ENCODE data around the gene OSBPL9.

OSBPL9 gene

DNA sequence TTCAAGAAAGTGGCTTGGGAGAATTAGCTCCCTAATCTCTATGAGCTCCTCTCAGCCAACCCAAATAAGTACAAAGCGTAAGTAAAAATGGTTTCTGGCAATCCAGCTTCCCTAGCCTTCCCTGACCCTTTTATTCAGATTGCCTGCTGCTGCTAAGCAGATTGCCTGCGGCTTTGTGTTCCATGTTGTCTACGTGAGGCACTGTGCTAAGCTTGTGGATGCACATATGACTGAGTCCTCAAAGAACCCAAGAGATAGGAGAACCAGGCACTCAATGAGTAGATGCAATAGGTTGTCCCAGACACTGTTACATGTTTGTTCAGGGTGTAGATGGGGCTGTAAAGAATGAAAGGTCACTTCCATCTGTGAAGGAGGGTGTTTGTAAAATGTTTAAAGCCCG, 6.3 kb upstream of the OSBPL9 start:
- DNase-seq, result no peak

DNA sequence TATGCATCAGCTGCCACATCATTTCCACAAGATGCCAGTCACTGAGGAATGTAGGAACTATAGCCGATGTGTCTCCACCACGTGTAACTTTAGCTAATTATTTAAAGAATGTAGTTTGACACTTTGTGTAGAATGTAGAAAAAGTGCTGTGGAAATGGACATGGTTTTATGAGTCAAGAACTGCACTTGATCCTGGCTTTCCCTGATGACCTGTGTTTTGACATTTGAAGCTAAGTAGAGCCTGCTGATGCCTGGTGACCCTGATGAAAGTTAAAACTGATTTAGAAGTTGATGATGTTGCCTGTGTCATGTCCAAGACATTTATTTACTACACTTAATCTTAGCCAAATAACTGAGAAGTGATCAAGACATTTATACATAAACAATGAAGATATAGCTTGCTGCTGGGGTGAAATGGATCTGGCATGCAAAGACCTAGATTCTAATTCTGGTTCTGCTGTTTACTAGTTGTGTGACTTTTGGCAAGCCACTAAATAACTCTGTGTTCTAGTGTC, 4.4 kb upstream of the OSBPL9 start:
- DNase-seq, result no peak

DNA sequence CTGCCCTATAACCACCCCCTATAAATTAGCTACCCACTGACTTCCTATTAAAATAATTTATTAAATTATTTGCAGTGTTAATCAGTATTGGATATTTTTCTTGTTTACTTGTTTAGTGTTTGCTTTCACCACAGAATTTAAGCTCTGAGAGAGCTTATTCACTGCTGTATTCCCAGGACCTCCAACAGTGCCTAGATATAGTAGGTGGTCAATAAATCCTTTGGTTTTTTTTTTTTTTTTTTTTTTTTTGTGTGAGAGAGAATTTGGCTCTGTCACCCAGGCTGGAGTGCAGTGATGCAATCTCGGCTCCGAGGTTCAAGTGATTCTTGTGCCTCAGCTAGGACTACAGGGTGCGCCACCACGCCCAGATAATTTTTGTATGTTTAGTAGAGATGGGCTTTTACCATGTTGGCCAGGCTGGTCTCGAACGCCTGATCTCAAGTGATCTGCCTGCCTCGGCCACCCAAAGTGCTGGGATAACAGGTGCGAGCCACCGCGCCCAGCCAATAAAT, 1.1 kb upstream of the OSBPL9 start:
- no peak for DNase-seq

DNA sequence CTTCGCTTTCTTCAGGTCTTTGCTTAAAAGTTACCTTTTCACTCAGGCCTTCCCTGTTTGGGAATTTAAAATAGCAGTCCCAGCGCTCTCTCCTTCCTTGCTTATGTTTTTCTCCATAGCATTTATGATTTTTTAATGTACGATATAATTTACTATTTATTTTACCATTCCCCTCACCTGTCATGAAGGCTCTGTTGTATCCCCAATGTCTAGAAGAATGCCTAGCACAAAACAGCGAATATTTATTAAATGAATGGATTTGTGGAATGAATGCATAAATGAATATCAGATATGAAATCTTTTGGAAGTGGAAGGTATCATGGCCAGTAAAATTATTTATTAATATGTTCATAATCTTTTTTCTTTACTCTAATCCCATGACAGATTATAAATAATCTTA, 402 bp upstream of the OSBPL9 start:
- DNase-seq, result no peak

DNA sequence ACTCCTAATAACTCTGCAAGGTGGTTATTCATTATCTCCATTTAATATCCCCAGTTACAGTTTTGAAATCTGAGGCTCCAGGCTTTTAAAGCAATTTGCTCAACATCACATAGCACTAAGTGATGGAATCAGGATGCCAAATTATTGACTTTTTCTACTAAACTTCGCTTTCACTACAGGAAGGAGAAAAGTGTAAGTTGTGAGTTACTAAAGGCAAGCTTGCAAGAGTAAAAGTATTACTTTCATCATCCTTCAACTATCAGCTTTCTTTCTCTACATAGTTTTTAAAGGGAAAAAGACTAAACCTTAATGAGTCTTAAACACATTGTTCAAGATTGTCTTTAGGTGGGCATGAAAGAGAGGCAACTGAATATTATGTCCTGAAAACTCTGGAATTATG, 1.8 kb downstream of the OSBPL9 start:
- DNase-seq, result no peak

DNA sequence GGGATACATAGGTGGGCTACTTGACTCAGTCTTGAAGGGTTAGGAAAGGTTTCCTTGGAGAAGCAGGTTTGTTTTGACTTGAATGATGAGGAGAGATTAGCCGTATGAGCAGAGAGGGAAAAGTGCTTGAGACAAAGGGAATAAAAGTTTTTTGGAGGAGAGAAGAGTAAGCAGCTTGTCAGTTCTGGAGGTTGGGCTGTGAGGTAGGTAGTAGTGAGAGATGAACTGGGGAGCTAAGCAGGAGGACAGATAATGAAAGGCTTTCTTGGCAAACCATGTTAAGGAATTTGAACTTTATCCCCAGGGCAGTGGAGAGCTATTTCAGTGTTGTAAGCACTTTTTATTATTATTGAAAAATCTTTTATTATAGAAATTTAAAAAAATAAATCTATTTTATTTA, 3.6 kb downstream of the OSBPL9 start:
- no peak for DNase-seq

DNA sequence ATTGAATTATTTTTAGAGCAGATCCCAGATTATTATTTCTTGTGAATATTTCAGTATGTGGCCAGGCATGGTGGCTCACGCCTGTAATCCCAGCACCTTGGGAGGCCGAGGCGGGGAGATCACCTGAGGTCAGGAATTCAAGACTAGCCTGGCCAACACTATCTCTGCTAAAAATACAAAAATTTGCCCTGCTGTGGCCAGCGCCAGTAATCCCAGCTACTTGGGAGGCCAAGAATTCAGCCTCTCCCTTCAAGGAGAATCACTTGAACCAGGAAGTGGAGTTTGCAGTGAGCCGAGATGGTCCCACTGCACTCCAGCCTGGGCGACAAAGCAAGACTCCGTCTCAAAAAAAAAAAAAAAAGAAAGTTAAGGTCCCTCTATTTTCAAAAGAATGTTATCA, 4.3 kb downstream of the OSBPL9 start:
- DNase-seq, result no peak

DNA sequence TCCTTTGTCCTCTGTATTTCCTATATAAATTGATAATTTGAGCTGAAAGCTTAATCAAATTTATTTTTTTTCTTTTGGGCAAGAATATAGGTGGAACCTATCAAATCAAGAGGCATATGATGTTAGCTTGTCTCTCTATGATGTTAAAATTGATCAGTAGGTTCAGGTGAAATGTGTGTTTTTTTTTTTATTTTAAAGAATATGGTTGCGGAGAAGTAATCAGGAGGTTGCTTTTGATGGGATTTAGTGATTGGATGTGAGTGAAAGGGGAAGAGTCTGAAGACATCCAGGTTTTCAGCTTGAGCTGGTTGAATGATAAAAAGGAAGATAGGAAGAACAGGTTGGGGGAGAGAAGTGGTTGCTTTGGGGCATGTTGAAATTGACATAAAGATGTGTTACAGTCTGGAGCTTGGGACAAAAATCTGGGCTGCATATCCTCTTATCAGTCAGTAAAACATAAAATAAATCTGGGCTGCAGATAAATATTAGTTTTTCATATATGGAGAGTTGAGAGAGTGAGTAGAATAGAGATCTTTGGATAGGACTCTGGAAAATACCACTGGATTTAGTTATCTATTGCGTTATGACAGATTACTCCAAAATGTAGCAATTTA, 5.1 kb downstream of the OSBPL9 start:
- DNase-seq, result no peak

DNA sequence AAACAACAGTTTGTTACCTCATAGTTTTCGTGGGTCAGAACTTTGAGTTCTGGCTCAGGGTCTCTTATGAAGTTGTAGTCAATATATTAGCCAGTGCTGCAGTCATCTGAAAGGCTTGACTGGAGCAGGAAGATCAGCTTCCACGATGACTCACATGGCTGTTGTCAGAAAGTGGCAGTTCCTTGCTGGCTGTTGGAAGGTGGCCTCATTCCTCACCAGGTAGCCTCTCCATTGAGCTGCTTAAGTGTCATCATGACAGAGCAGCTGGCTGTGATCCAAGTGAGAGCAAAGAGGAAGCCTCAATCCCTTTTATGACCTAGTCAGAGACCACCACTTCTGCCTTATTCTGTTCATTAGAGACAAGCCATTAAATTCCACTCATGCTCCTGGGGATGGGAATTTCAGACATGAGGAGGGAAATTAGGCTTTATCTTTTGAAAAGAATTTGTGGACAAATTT, 5.6 kb downstream of the OSBPL9 start:
- DNase-seq, result no peak

DNA sequence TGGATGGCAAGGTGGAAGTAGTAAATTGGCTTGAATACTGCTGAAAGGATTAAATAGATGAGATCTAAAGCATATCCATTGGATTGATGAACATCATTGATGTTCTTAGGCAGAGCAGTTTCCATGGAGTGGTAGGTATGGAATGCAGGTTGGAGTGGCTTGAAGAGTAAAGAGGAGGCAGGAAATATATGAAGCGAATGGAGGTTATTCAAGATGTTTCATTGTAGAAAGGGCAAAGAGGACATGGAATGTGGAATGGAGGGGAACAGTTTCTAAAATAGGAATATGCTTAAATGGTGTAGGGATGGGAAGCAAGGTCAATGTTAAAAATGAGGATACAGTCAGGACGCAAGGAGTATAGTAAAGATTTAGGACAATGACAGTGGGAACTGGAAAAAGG, 6.1 kb downstream of the OSBPL9 start:
- no peak for DNase-seq

DNA sequence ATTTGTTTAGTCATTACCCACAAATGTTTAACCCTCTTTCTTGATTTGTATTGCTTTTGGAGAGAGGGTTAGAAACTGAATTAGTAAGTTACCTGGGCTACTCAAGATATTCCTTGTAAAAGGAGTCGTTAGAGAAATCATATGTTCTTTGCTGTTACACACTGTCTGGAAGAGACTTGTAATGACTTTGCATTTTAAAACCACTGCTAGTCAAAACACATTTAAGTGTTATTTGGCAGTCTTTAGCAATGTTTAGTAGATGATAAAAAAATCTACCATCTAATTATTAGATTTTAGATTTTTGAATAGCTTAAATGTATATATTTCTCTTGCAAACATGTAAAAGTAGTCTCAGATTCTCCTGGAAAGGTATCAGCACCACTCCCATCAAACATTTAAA, 6.6 kb downstream of the OSBPL9 start:
- no peak for DNase-seq

DNA sequence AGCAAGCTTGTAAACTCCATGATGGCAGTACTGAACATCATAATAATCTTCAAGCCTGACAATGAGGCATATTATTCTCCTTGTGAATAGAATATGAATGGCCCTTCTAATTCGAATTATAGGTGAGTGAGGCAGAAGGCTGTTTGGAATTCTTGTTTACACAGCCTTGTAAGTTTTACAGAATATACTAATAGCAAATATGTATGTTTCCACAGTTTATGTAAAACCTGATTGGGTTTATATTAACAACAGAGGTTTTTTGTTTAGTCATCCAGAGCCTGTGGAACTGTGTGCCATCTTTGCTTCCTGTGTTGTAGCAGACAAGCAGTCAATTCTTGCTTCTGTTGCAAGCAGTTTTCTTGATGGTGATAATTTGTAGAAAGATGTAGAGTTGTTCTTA, 8.0 kb downstream of the OSBPL9 start:
- no peak for DNase-seq

DNA sequence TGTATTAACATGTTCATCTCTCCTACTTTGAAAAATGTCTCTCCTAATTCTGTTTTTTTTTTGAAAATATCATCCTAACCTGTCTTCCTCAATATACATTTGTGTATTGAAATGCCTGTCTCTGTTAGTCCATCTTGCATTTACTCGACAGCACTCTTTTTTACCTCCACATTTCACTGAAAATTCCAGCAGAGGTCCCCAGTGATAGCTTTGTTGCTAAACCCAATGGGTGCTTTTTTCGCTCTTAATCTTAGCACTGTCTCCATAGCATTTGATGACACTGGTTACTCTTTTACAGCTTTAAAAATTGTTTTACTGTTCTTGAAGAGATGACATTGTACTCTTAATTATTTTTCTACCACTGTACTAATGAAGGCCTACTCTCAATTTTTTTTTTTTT, 10.8 kb downstream of the OSBPL9 start:
- no peak for DNase-seq

DNA sequence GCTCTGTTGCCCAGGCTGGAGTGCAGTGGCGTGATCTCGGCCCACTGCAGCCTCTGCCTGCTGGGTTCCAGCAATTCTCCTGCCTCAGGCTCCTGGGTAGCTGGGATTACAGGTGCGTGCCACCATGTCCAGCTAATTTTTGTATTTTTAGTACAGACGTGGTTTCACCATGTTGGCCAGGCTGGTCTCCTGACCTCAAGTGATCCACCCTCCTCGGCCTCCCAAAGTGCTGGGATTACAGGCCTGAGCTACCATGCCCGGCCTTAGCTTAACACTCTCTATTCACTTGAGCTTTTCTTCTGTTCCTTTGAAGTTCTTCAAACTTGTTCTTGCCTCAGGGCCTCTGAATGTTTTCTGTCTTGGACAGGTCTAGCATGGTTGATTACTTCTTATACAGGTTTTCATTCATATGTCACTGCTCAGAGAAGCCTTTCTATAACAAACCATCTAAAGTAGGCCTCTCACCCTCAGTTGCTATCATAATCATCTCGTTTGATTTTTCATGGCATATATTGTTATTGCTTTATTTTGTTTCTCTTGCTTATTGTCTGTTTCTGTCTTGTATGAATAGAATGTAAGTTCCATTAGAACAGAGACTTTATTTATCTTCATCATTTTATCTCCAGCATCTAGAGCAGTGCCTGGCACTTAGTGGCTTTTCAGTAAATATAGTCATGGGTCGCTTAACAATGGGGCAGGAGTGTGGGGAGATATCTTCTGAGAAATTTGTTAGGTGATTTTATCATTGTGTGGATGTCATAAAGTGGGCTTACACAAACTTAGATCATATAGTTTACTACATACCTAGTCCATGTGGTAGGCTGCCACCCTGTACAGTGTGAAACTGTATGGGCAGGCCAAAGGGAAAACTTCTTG, 12.1 kb downstream of the OSBPL9 start:
- DNase-seq, result no peak

DNA sequence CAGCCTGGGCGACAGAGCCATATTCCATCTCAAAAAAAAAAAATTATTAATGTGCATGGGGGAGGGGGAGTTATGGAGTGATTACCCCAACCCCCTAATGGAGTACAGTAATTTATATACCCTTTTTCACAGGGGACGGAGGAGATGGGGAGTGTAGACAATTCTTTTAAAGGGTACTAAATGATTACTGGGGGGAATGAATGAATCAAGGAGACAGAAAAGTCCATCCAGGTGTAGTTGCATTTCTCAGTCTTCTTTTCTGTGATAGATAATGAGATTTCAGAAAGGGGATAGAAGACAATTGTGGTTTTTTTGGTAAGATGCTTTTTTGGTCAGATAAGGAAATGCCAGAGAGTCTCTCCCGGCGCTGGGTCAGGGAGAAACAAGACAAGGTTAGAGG, 13.0 kb downstream of the OSBPL9 start:
- no peak for DNase-seq

DNA sequence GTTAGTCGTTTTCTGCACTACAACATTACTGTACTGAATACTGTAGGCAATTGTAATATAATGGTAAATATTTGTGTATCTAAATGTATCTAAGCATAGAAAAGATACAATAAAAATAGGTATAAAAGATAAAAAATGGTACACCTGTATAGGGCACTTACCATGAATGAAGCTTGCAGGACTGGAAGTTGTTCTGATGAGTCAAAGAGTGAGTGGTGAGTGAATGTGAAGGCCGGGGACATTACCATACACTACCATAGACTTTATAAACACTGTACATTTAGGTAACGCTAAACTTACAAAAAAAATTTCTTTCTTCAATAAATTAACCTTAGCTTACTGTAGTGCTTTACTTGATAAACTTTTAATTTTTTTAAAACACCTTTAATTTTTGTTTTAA, 13.5 kb downstream of the OSBPL9 start:
- DNase-seq, result no peak

DNA sequence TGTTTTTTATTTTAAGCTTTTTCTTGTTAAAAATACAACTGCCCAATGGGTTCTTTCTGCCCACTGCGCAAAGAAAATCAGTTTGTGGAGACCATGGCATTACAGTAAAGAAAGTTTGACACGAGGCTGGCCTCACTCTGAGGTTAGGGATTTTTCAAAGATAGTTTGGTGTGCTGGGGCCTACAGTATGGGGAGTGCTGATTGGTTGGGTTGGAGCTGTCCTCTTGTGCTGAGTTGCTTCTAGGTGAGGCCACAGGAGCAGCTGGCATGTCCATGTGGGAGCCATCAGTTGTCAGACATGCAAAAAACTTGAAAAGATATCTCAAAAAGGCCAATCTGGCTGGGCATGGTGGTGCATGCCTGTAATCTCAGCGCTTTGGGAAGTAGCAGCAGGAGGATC, 14.0 kb downstream of the OSBPL9 start:
- no peak for DNase-seq

DNA sequence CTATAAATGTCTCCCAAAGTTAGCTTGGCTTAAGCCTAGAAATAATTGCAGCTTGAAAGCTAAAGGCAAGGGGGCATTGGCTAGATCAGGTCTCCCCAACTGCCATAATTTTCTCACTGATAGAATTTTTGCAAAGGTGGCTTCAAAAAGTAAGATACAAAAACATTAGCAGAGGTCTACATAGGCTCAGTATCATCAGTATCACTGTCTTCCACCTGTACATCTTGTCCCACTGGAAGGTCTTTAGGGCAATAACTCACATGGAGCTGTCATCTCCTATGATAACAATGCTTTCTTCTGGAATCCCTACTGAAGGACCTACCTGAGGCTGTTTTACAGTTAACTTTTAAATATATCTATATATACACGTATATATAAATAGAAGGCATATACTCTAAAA, 14.9 kb downstream of the OSBPL9 start:
- DNase-seq, result no peak

DNA sequence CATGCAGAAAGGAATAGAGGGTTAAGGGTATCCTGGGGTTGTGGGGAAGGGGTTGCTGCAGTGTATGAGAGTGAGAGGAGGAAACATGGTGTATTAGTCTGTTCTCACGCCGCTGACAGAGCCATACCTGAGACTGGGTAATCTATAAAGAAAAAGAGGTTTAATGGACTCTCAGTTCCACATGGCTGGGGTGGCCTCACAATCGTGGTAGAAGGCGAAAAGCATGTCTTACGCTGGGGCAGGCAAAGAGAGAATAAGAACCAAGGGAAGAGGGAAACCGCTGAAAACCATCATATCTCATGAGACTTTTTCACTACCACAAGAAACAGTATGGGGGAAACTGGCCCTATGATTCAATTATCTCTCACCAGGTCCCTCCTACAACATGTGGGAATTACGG, 17.7 kb downstream of the OSBPL9 start:
- no peak for DNase-seq

DNA sequence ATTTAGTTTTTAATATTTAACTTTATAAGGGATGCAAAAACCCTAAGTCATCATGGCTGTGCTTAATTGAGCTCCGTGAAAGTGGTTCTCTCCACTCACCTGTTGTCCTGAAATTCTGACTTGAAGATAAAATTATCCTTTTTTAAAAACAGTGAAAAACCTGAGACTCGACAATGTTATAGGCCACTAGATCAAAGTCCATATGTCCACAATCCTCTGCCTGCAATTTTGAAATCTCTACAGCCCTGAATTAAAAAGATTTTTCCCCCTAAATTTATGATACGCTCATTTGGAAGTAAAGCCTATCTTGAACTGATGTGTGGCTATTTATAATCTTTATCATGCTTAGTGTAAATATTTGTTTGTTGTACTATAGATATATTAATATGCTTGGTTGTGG, 18.7 kb downstream of the OSBPL9 start:
- DNase-seq, result no peak

DNA sequence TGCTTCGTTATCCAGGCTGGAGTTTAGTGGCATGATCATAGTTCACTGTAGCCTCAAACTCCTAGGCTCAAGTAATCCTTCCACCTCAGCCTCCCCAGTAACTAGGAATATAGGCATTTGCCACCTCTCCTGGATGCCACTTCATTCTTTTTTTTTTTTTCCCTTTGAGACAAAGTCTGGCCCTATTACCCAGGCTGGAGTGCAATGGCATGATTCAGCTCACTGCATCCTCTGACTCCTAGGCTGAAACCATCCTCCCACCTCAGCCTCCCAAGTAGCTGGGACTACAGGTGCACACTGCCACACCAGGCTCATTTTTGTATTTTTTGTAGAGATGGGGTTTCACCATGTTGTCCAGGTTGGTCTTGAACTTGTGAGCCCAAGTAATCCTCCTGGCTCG, 19.3 kb downstream of the OSBPL9 start:
- DNase-seq, result no peak

DNA sequence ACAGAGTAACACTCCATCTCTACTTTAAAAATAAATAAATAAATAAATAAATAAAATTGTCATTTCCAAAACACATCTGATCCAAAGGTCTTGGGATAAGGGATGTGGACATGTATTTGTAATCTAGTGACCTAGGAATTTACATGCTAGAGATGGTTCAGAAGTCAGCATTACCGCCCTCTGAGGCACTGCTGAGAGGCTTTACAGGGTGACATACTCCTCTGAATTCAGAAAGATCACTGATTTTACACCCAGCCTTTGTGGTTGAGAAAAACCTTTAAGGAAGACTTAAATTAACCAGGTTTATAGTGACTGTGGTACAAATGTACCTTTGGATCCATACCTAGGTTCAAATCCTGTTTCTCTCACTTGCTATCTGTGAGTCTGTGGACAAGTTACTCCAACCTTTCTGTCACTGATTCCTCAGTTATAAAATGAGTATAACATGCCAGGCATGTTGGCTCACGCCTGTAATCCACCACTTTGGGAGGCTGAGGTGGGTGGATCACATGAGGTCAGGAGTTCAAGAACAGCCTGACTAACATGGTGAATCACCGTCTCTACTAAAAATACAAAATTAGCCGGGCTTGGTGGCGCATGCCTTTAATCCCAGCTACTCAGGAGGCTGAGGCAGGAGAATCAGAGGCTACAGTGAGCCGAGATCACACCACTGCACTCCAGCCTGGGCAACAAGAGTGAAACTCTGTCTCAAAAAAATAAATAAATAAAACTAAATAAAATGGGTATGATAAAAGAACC, 20.1 kb downstream of the OSBPL9 start:
- DNase-seq, result no peak

DNA sequence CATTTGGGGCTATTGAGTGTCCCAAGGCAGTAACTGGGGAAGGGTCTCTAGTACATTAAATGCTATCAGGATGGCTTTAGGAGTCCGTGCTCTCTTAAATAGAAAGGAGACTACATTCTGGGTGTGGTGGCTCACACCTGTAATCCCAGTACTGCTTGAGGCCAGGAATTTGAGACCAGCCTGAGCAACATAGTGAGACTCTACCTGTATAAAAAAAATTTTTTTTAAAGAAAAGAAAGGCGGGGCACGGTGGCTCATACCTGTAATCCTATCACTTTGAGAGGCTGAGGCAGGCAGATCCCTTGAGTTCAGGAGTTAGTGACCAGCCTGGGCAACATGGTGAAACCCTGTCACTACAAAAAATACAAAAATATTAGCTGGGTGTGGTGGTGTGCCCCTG, 21.5 kb downstream of the OSBPL9 start:
- no peak for DNase-seq

DNA sequence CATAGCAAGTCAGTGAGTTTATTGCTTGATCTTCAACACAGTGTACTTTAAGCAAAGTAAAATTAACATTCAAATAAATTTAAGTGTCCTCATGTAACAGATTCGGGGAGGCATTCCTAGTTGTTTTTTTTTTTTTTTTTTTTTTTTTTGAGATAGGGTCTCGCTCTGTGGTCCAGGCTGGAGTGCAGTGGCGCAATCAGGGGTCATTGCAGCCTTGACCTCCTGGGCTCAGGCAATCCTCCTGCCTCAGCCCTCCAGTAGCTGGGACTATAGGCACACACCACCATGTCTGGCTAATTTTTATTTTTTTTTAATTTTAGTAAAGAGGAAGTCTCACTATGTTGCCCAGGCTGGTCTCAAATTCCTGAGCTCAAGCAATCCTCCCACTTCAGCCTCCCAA, 22.8 kb downstream of the OSBPL9 start:
- no peak for DNase-seq
